GM12878 (cell line): ENCODE measurements around the gene BORCS5. TPM values are rescaled to one million over a fixed set of nuclear protein-coding genes. Genes with fewer than 3 reads are reported as not detected.
A peak's percentile ranks its signal among the peaks of the same experiment; 100 is the strongest.

Experiments
- CHD4 ChIP-seq: fragments of 200-600 bp; sonication (generic); IDR thresholded peaks from 2 replicates; pipeline ENCODE4 v1.6.1; 2016; ENCODE audit warnings: mild to moderate bottlenecking
- CREB1 ChIP-seq: IDR thresholded peaks from 2 replicates; pipeline ENCODE4 v1.6.1; 2012; ENCODE audit warnings: low read depth, mild to moderate bottlenecking, inconsistent platforms
- HDAC2 ChIP-seq: fragments of 200-600 bp; sonication (generic); IDR thresholded peaks from 2 replicates; pipeline ENCODE4 v1.6.1; 2017
- IKZF2 ChIP-seq, 2 experiments: fragments of 450-650 bp; IDR thresholded peaks; 2 replicates each; pipeline ENCODE4 v1.6.1; 2017; ENCODE audit warnings: mild to moderate bottlenecking in 2 of 2, moderate library complexity in 2 of 2
- MEF2A ChIP-seq: IDR thresholded peaks from 2 replicates; pipeline ENCODE4 v1.6.1; 2011; ENCODE audit warnings: low read depth, mild to moderate bottlenecking, low read length, moderate library complexity; ENCODE audit not compliant: insufficient read depth
- MEF2B ChIP-seq: fragments of 450-650 bp; IDR thresholded peaks from 2 replicates; pipeline ENCODE4 v1.6.1; 2018; ENCODE audit warnings: mild to moderate bottlenecking, moderate library complexity; ENCODE audit not compliant: partially characterized antibody, poor library complexity, severe bottlenecking
- PAX5 ChIP-seq: IDR thresholded peaks from 2 replicates; pipeline ENCODE4 v1.6.1; 2011; ENCODE audit warnings: low read depth, low read length, borderline replicate concordance
- POLR2AphosphoS5 ChIP-seq: IDR thresholded peaks from 2 replicates; pipeline ENCODE4 v1.6.1; 2011; ENCODE audit warnings: mild to moderate bottlenecking, low read length, inconsistent platforms
- POU2F2 ChIP-seq: IDR thresholded peaks from 3 replicates; pipeline ENCODE4 v1.6.1; 2011; ENCODE audit warnings: low read depth, mild to moderate bottlenecking, low read length, borderline replicate concordance
- SMAD1 ChIP-seq: fragments of 450-650 bp; IDR thresholded peaks from 2 replicates; pipeline ENCODE4 v1.6.1; 2018; ENCODE audit warnings: mild to moderate bottlenecking, low read depth; ENCODE audit not compliant: partially characterized antibody
- SMARCA5 ChIP-seq: fragments of 450-650 bp; IDR thresholded peaks from 2 replicates; pipeline ENCODE4 v1.6.1; 2017; ENCODE audit warnings: mild to moderate bottlenecking
- SREBF2 ChIP-seq: IDR thresholded peaks from 2 replicates; pipeline ENCODE4 v1.6.1; 2012; ENCODE audit warnings: mild to moderate bottlenecking, low read length
- TARDBP ChIP-seq: IDR thresholded peaks from 2 replicates; pipeline ENCODE4 v1.6.1; 2016; ENCODE audit warnings: borderline replicate concordance
- YY1 ChIP-seq: IDR thresholded peaks from 2 replicates; pipeline ENCODE4 v1.6.1; 2011; ENCODE audit warnings: low read depth, mild to moderate bottlenecking, low read length
- ZNF274 ChIP-seq: IDR thresholded peaks from one replicate; pipeline ENCODE4 v1.8.0; 2011; ENCODE audit not compliant: insufficient read length, insufficient read depth
- polyA plus RNA-seq, 11 experiments: library from polyadenylated mRNA; depleted of rRNA in 4 of 11; unstranded in 6 of 11; stranded (reverse) in 5 of 11; fragments of >200 nt; fragmentation: Nextera tagmentation in 4 of 11; fragmentation: Illumina TruSeq in 1 of 11; extraction: Ambion mirVana in 4 of 11; extraction: Trizol in 1 of 11; gene quantifications; 1 replicate in 1 of 11; 2 replicates in 10 of 11; pipeline versions ENCODE4 v1.2.1 to v1.2.3, GENCODE V29; 2011 to 2016; ENCODE audit warnings: inconsistent platforms in 2 of 11, missing spikeins in 2 of 11, low read depth in 1 of 11
- total RNA-seq, 4 experiments: library from RNA; depleted of rRNA in 3 of 4; stranded (reverse); fragments of >200 nt in 3 of 4; fragmentation: Illumina TruSeq in 1 of 4; extraction: Trizol in 1 of 4; gene quantifications; 2 replicates each; pipeline versions ENCODE4 v1.2.1 to v1.2.3, GENCODE V29; 2013 to 2021
- TF ChIP-seq, protein P1 (sequence below): fragments of 450-650 bp; formaldehyde crosslinking; IDR thresholded peaks from 2 replicates; pipeline ENCODE4 v1.5.0; 2022; ENCODE audit warnings: mild to moderate bottlenecking, missing genetic modification characterization
- TF ChIP-seq, protein P2 (sequence below): fragments of 450-650 bp; IDR thresholded peaks from 2 replicates; pipeline ENCODE4 v1.6.1; 2017; ENCODE audit warnings: low read depth, mild to moderate bottlenecking, moderate library complexity
- TF ChIP-seq, protein P3 (sequence below): fragments of 450-650 bp; IDR thresholded peaks from 2 replicates; pipeline ENCODE4 v1.6.1; 2016; ENCODE audit warnings: mild to moderate bottlenecking, moderate library complexity, borderline replicate concordance

Gene BORCS5
- total and polyA plus RNA-seq, 10 of the 15 experiments (the other 5 are each of a cell fraction or from before 2014, with no cell fraction given) = 1.4 to 39.7 (median 16.1) TPM

GRCh38 chr12:12376646-12377448 is 20.0 kb downstream of the BORCS5 start (continued):
- TF ChIP-seq, protein P1, sequence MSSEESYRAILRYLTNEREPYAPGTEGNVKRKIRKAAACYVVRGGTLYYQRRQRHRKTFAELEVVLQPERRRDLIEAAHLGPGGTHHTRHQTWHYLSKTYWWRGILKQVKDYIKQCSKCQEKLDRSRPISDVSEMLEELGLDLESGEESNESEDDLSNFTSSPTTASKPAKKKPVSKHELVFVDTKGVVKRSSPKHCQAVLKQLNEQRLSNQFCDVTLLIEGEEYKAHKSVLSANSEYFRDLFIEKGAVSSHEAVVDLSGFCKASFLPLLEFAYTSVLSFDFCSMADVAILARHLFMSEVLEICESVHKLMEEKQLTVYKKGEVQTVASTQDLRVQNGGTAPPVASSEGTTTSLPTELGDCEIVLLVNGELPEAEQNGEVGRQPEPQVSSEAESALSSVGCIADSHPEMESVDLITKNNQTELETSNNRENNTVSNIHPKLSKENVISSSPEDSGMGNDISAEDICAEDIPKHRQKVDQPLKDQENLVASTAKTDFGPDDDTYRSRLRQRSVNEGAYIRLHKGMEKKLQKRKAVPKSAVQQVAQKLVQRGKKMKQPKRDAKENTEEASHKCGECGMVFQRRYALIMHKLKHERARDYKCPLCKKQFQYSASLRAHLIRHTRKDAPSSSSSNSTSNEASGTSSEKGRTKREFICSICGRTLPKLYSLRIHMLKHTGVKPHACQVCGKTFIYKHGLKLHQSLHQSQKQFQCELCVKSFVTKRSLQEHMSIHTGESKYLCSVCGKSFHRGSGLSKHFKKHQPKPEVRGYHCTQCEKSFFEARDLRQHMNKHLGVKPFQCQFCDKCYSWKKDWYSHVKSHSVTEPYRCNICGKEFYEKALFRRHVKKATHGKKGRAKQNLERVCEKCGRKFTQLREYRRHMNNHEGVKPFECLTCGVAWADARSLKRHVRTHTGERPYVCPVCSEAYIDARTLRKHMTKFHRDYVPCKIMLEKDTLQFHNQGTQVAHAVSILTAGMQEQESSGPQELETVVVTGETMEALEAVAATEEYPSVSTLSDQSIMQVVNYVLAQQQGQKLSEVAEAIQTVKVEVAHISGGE (CRISPR knock-in tag) = no peak
- no peak for TF ChIP-seq CREB1
- no peak for TF ChIP-seq IKZF2 (IDR thresholded peaks at IDR 0.05)
- TF ChIP-seq YY1 = peak; percentile 44; the same call in 1 of the 2 replicates
- no peak for TF ChIP-seq POLR2AphosphoS5
- TF ChIP-seq SMARCA5 = 0 out of 2 replicates have a peak, but pooled peaks have one; percentile 52
- TF ChIP-seq, protein P2, sequence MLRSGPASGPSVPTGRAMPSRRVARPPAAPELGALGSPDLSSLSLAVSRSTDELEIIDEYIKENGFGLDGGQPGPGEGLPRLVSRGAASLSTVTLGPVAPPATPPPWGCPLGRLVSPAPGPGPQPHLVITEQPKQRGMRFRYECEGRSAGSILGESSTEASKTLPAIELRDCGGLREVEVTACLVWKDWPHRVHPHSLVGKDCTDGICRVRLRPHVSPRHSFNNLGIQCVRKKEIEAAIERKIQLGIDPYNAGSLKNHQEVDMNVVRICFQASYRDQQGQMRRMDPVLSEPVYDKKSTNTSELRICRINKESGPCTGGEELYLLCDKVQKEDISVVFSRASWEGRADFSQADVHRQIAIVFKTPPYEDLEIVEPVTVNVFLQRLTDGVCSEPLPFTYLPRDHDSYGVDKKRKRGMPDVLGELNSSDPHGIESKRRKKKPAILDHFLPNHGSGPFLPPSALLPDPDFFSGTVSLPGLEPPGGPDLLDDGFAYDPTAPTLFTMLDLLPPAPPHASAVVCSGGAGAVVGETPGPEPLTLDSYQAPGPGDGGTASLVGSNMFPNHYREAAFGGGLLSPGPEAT = peak; percentile 33; the same call in 1 of the 2 replicates
- no peak for TF ChIP-seq MEF2A
- TF ChIP-seq, protein P3, sequence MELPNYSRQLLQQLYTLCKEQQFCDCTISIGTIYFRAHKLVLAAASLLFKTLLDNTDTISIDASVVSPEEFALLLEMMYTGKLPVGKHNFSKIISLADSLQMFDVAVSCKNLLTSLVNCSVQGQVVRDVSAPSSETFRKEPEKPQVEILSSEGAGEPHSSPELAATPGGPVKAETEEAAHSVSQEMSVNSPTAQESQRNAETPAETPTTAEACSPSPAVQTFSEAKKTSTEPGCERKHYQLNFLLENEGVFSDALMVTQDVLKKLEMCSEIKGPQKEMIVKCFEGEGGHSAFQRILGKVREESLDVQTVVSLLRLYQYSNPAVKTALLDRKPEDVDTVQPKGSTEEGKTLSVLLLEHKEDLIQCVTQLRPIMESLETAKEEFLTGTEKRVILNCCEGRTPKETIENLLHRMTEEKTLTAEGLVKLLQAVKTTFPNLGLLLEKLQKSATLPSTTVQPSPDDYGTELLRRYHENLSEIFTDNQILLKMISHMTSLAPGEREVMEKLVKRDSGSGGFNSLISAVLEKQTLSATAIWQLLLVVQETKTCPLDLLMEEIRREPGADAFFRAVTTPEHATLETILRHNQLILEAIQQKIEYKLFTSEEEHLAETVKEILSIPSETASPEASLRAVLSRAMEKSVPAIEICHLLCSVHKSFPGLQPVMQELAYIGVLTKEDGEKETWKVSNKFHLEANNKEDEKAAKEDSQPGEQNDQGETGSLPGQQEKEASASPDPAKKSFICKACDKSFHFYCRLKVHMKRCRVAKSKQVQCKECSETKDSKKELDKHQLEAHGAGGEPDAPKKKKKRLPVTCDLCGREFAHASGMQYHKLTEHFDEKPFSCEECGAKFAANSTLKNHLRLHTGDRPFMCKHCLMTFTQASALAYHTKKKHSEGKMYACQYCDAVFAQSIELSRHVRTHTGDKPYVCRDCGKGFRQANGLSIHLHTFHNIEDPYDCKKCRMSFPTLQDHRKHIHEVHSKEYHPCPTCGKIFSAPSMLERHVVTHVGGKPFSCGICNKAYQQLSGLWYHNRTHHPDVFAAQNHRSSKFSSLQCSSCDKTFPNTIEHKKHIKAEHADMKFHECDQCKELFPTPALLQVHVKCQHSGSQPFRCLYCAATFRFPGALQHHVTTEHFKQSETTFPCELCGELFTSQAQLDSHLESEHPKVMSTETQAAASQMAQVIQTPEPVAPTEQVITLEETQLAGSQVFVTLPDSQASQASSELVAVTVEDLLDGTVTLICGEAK = no peak
- TF ChIP-seq ZNF274 = no peak
- no peak for TF ChIP-seq CHD4
- TF ChIP-seq SREBF2 = no peak
- no peak for TF ChIP-seq PAX5
- TF ChIP-seq TARDBP = no peak
- no peak for TF ChIP-seq HDAC2
- TF ChIP-seq POU2F2 = no peak
- TF ChIP-seq MEF2B = no peak
- TF ChIP-seq SMAD1 = no peak
